ENCODE data around the gene CAPN1. TPM values are rescaled to one million over a fixed set of nuclear protein-coding genes. Genes with fewer than 3 reads are reported as not detected.
"Not testable (repeated sequence)": the region's sequence is repeated elsewhere in the genome, so short reads cannot be mapped to it uniquely, and the experiment has no call there.

Gene CAPN1
- total RNA-seq, 8 experiments from 2014 or later: 32.0 to 79.8 (median 45.3) TPM

DNA sequence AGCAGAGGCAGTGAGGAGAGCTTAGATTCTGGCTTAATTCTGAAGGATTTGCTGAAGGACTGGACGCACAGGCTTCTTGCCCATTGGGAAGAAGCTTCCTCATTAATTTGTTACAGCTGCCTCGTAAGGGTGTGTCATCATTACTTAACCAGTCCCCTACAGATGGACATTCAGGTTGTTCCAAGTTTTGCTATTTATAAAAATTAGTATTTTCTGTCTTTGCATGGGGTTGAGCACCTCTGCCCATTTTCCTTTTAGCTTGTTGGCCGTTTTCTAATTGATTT is 38.1 kb downstream of the CAPN1 start:
- peak in 2 of 8 experiments; percentile 63 to 66 for ATAC-seq (replicated peaks in 6 of 8)
- H3K27ac ChIP-seq: no peak overlapping the region
- 7 to 83% (median 28%) methylated on average over 1 to 3 of the region's 3 CpGs; no CpG with 5 or more reads in 1 of the 10 experiments for WGBS, 10 experiments
- in situ Hi-C loops (cut with MboI; ENCODE audit: low pct_unique_long_range_greater_than_20kb in 2 of 9, low sequenced_read_pairs in 9 of 9, unreplicated experiment in 9 of 9): no loop called here
- H3K4me3 ChIP-seq: no peak overlapping the region
- H3K4me1 ChIP-seq (replicated peaks in 1 of 2): peaks cover 0 to 2% of the 10 kb centered on the region in 2 donors

DNA sequence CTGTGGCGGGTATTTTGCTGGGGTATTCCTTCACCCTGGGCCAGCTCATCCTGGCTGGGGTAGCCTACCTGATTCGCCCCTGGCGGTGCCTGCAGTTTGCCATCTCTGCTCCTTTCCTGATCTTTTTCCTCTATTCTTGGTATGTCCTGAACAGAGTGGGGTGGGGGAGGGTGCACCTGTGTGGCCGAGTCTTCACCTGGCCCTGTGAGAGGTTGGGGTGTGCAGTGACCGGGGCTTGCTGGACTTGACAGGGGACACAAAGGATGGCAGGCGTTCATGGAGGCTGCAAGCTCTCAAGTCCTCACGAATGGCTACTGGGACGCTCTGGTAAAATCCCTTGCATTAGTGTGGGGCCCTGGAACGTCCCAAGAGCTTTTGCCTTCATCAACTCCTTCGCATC is 39.3 kb downstream of the CAPN1 start:
- WGBS, 10 experiments: 65 to 93% (median 84%) methylated on average over 2 to 5 of the region's 10 CpGs; no CpG with 5 or more reads in 5 of the 10 experiments
- in situ Hi-C loops (cut with MboI; ENCODE audit: low pct_unique_long_range_greater_than_20kb in 2 of 9, low sequenced_read_pairs in 9 of 9, unreplicated experiment in 9 of 9): no loop called here
- Histone ChIP-seq H3K27ac (no peak overlapping the region), H3K4me1 (replicated peaks in 1 of 2) (peaks cover 5 to 10% of the 10 kb centered on the region in 2 donors), H3K4me3 (no peak overlapping the region)
- no peak for ATAC-seq (replicated peaks in 6 of 8)

- H3K27ac ChIP-seq: no peak overlapping the region
- no peak for ATAC-seq (replicated peaks in 6 of 8)
- H3K4me3 ChIP-seq: no peak overlapping the region
- peaks cover 5 to 10% of the 10 kb centered on the region in 2 donors for H3K4me1 ChIP-seq (replicated peaks in 1 of 2)
- in situ Hi-C loops (cut with MboI; ENCODE audit: low pct_unique_long_range_greater_than_20kb in 2 of 9, low sequenced_read_pairs in 9 of 9, unreplicated experiment in 9 of 9): no loop called here
- 40 to 92% (median 71%) methylated on average over 1 to 6 of the region's 8 CpGs; no CpG with 5 or more reads in 2 of the 10 experiments for WGBS, 10 experiments
Measured at GRCh38 chr11:65223011-65223410, 41.3 kb downstream of the CAPN1 start.

DNA sequence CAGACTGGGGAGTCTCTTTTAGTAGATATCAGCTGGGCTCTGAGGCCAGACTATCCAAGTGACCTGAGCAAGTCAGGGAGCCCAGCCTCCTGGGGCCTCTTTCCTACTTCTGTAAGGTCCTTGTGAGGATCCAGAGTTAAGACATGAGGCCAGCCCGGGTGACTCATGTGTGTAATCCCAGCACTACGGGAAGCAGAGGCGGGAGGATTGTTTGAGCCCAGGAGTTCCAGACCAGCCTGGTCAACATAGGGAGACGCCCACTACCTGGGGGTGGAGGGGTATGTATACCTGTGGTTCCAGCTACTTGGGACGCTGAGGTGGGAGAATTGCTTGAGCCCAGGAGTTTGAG is 43.2 kb downstream of the CAPN1 start:
- WGBS, 10 experiments: 0 to 100% (median 20%) methylated on average over 1 to 2 of the region's 5 CpGs; no CpG with 5 or more reads in 5 of the 10 experiments
- Histone ChIP-seq H3K4me1 (replicated peaks in 1 of 2) (peaks cover 5 to 10% of the 10 kb centered on the region in 2 donors), H3K27ac (no peak overlapping the region), H3K4me3 (no peak overlapping the region)
- in situ Hi-C loops (cut with MboI; ENCODE audit: low pct_unique_long_range_greater_than_20kb in 2 of 9, low sequenced_read_pairs in 9 of 9, unreplicated experiment in 9 of 9): no loop called here
- ATAC-seq (replicated peaks in 6 of 8): peak; percentile 29 to 86 (median 50)

DNA sequence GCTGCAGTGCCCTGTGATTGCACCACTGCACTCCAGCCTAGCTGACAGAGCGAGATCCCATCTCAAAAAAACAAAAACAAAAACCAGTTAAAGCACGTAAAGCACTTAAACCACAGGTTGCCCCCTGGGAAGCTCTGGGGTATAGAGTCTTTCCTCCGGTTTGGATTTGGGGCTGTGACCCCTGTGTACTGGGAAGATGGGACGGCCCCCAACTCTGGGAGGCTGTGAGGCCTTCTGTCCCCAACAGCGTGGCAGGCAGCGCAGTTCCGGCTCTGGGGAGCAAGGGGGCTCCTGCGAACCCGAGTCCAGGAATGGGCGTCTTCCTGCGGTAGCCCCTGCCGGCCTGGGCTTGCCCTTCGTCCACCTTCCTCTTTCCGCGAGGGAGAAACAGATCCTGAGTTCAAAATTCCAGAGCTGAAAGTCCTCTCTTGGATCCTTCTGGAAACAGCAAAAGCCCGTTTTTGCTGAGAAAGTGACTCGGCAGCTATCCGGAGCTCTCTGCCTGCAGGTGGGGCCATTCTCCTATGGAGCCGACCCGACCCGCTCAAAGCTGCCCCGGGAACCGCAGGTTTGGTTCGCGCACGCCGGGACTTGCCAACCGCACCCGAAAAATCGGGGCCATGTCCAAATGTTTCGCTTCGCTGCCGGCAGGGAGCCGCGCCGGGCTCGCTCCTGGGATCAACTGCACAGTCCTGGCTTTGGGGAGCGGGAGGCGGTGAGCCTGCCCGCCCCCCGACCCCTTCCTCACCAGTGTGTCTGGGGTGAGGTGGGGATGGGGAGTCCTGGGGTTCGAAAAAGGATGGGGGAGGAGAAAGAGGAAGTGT is 43.8 kb downstream of the CAPN1 start:
- 0 to 27% (median 15%) methylated on average over 1 to 22 of the region's 42 CpGs; no CpG with 5 or more reads in 5 of the 10 experiments for WGBS, 10 experiments
- H3K27ac ChIP-seq: no peak overlapping the region
- in situ Hi-C loops (cut with MboI; ENCODE audit: low pct_unique_long_range_greater_than_20kb in 2 of 9, low sequenced_read_pairs in 9 of 9, unreplicated experiment in 9 of 9): no loop called here
- peak overlapping the region in 4 of 5 donors; percentile 2 to 32 (median 12) for H3K4me3 ChIP-seq
- ATAC-seq (replicated peaks in 6 of 8): peak; percentile 76 to 92 (median 82)
- peaks cover 5 to 10% of the 10 kb centered on the region in 2 donors for H3K4me1 ChIP-seq (replicated peaks in 1 of 2)

- peaks cover 5 to 10% of the 10 kb centered on the region in 2 donors for H3K4me1 ChIP-seq (replicated peaks in 1 of 2)
- ATAC-seq (replicated peaks in 6 of 8): no peak
- H3K4me3 ChIP-seq: peak overlapping the region in 1 of 5 donors; percentile 32
- WGBS, 10 experiments: 49 to 87% (median 65%) methylated on average over 2 to 7 of the region's 7 CpGs; no CpG with 5 or more reads in 4 of the 10 experiments
- H3K27ac ChIP-seq: no peak overlapping the region
- in situ Hi-C loops (cut with MboI; ENCODE audit: low pct_unique_long_range_greater_than_20kb in 2 of 9, low sequenced_read_pairs in 9 of 9, unreplicated experiment in 9 of 9): no loop called here
Measured at GRCh38 chr11:65226103-65226442, 44.3 kb downstream of the CAPN1 start.

DNA sequence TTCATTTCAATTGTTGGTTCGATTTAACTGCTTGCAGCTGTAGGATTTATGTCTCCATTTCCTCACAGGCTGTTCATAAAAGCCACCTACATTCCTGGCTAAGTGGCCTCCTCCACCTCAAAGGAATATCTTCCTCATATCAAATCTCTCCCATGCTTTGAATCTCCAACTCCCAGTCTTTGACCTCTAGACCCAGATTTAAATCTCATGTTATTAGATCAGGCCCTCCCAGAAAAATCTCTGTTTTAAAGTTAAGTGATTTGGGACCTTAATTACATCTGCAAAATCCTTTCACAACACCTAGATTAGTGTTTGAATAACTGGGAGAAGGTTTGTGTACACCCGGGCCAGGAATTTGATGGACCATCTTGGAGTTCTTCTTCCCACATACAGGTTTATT is 46.2 kb downstream of the CAPN1 start:
- peaks cover 5 to 10% of the 10 kb centered on the region in 2 donors for H3K4me1 ChIP-seq (replicated peaks in 1 of 2)
- 50 to 100% (median 75%) methylated on average over 1 to 2 of the region's 2 CpGs; no CpG with 5 or more reads in 1 of the 10 experiments for WGBS, 10 experiments
- in situ Hi-C loops (cut with MboI; ENCODE audit: low pct_unique_long_range_greater_than_20kb in 2 of 9, low sequenced_read_pairs in 9 of 9, unreplicated experiment in 9 of 9): no loop called here

GRCh38 chr11:65236194-65237059 is 54.7 kb downstream of the CAPN1 start:
- Histone ChIP-seq H3K27ac (no peak overlapping the region), H3K4me1 (replicated peaks in 1 of 2) (no peaks in the 10 kb centered on the region), H3K4me3 (no peak overlapping the region)
- WGBS, 10 experiments: 50 to 97% (median 75%) methylated on average over 2 to 6 of the region's 23 CpGs; no CpG with 5 or more reads in 5 of the 10 experiments
- in situ Hi-C loops (cut with MboI; ENCODE audit: low pct_unique_long_range_greater_than_20kb in 2 of 9, low sequenced_read_pairs in 9 of 9, unreplicated experiment in 9 of 9): no loop called here
- ATAC-seq (replicated peaks in 6 of 8): peak in 1 of 8 experiments; percentile 20

More for the DNA sequence above, 46.2 kb downstream of the CAPN1 start:
- no peak overlapping the region for H3K4me3 ChIP-seq
- ATAC-seq (replicated peaks in 6 of 8): no peak
- H3K27ac ChIP-seq: no peak overlapping the region

DNA sequence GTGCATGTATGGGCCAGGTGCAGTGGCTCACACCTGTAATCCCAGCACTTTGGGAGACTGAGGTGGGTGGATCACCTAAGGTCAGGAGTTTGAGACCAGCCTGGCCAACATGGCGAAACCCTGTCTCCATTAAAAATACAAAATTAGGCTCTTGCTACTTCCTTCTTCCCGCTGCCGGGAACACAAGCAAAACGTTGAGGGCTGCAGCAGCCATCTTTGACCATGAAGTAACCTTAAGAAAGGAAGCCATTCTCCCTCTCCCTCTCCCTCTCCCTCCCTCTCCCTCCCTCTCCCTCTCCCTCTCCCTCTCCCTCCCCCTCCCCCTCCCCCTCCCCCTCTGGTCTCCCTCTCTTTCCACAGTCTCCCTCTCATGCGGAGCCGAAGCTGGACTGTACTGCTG is 56.6 kb downstream of the CAPN1 start:
- WGBS, 10 experiments: 0 to 83% methylated on average over 1 of the region's 6 CpGs; no CpG with 5 or more reads in 8 of the 10 experiments
- in situ Hi-C loops (cut with MboI; ENCODE audit: low pct_unique_long_range_greater_than_20kb in 2 of 9, low sequenced_read_pairs in 9 of 9, unreplicated experiment in 9 of 9); H3K4me1 ChIP-seq (replicated peaks in 1 of 2); ATAC-seq (replicated peaks in 6 of 8); H3K4me3 ChIP-seq; H3K27ac ChIP-seq: not testable (repeated sequence)

DNA sequence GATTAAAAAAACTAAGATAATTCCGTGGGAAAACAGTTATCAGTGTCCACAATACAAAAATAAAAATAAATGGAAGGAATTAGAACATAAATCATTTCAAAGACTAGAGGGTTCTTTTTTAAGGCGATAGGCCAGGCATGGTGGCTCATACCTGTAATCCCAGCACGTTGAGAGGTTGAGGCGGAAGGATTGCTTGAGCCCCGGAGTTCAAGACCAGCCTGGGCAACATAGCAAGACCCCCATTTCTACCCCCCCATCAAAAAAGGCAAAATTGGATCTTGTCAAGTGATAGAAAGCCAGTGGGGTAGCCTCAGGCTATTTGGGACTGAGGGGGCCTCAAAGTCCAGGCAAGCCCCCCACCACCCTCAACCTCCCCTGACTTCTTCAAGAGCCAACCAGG is 59.4 kb downstream of the CAPN1 start:
- WGBS, 10 experiments: 45 to 100% (median 71%) methylated on average over 1 to 5 of the region's 5 CpGs; no CpG with 5 or more reads in 1 of the 10 experiments

DNA sequence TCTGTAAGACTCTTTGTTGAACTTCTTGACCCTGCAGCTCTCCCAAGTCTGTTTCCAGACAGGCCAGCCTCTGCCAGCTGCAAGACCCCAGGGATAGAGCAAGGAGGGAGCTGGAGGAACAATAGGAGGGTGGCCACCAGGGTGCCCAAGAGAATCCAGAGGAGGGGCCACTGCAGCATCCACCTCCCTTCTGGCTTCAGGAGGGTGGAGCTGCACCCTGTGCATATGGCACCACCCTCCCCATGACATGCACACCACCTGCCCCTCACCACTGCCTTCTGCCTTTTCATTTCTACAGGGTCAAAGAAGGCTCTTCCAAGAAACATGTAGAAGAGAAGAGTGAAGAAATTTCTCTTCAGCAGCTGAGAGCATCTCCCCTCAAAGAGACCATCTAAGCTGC is 60.0 kb downstream of the CAPN1 start:
- in situ Hi-C loops (cut with MboI; ENCODE audit: low pct_unique_long_range_greater_than_20kb in 2 of 9, low sequenced_read_pairs in 9 of 9, unreplicated experiment in 9 of 9): no loop called here
- H3K4me3 ChIP-seq: no peak overlapping the region
- peak in 2 of 8 experiments; percentile 43 to 74 for ATAC-seq (replicated peaks in 6 of 8)

More for the DNA sequence above, 59.4 kb downstream of the CAPN1 start:
- in situ Hi-C loops (cut with MboI; ENCODE audit: low pct_unique_long_range_greater_than_20kb in 2 of 9, low sequenced_read_pairs in 9 of 9, unreplicated experiment in 9 of 9): no loop called here
- Histone ChIP-seq H3K27ac (no peak overlapping the region), H3K4me3 (no peak overlapping the region), H3K4me1 (replicated peaks in 1 of 2) (no peaks in the 10 kb centered on the region)
- no peak for ATAC-seq (replicated peaks in 6 of 8)

GRCh38 chr11:65242389-65242788 is 60.7 kb downstream of the CAPN1 start:
- Histone ChIP-seq H3K27ac (no peak overlapping the region), H3K4me1 (replicated peaks in 1 of 2) (no peaks in the 10 kb centered on the region), H3K4me3 (no peak overlapping the region)
- 40 to 100% (median 80%) methylated on average over 1 to 5 of the region's 6 CpGs; no CpG with 5 or more reads in 3 of the 10 experiments for WGBS, 10 experiments
- ATAC-seq (replicated peaks in 6 of 8): no peak
- in situ Hi-C loops (cut with MboI; ENCODE audit: low pct_unique_long_range_greater_than_20kb in 2 of 9, low sequenced_read_pairs in 9 of 9, unreplicated experiment in 9 of 9): no loop called here

More for the DNA sequence above, 60.0 kb downstream of the CAPN1 start:
- Histone ChIP-seq H3K4me1 (replicated peaks in 1 of 2) (no peaks in the 10 kb centered on the region), H3K27ac (no peak overlapping the region)

DNA sequence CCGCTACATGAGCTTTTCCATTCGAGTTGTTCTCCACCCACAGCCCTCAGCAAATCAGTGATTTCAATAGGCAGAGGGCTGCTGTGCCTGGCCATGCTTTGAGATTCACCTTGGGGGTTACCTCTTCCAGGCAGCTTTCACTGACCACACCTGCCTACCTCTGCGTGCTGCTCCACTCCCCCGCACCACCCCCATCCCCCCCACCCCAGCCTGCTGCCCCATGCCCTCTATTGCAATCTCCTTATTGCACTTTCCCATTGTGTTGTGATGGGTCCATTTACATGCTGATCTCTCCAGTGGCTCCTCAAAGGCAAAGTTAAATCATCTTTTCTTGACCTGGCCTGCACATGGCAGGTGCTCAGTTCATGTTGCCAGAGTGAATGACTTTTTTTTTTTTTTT is 62.1 kb downstream of the CAPN1 start:
- Histone ChIP-seq H3K4me3 (no peak overlapping the region), H3K27ac (no peak overlapping the region), H3K4me1 (replicated peaks in 1 of 2) (no peaks in the 10 kb centered on the region)
- no peak for ATAC-seq (replicated peaks in 6 of 8)
- in situ Hi-C loops (cut with MboI; ENCODE audit: low pct_unique_long_range_greater_than_20kb in 2 of 9, low sequenced_read_pairs in 9 of 9, unreplicated experiment in 9 of 9): no loop called here
- WGBS, 10 experiments: 17 to 58% (median 40%) methylated on average over 1 to 2 of the region's 4 CpGs; no CpG with 5 or more reads in 5 of the 10 experiments
